IPS DF 6.9 (cell line): Measurements from ENCODE around the gene PRPH.

Source experiments
- DNase-seq: peaks from one replicate; pipeline ENCODE4 v3.0.0-alpha.2; 2013; ENCODE audit warnings: low read depth, low spot score
- H3K27ac ChIP-seq: one replicate; pipeline ENCODE4 v1.5.1; 2013; ENCODE audit warnings: low read length, control low read depth
- H3K27me3 ChIP-seq: 2 replicates; pipeline ENCODE4 v1.6.1; 2013; ENCODE audit warnings: mild to moderate bottlenecking, low read length; ENCODE audit not compliant: control insufficient read depth, insufficient read depth
- H3K36me3 ChIP-seq: 2 replicates; pipeline ENCODE4 v1.6.1; 2013; ENCODE audit warnings: low read length; ENCODE audit not compliant: control insufficient read depth, insufficient read depth
- H3K4me1 ChIP-seq: 2 replicates; pipeline ENCODE4 v1.6.1; 2013; ENCODE audit warnings: low read length; ENCODE audit not compliant: control insufficient read depth, insufficient read depth
- H3K4me3 ChIP-seq: 2 replicates; pipeline ENCODE4 v1.5.1; 2013; ENCODE audit warnings: mild to moderate bottlenecking, low read length
- H3K9me3 ChIP-seq: 2 replicates; pipeline ENCODE4 v1.6.1; 2013; ENCODE audit warnings: low read length, inconsistent platforms; ENCODE audit not compliant: control insufficient read depth, insufficient read depth
- WGBS: extraction: QIAGEN DNeasy Blood & Tissue Kit; methylation state at CpG from one replicate; pipeline ENCODE4 v1.1.7; 2013; ENCODE audit warnings: mixed read lengths, missing lambda C conversion rate; ENCODE audit not compliant: insufficient read length, insufficient coverage; 5-methylcytosine and 5-hydroxymethylcytosine counted together

PRPH gene

GRCh38 chr12:49334226-49334625, 39.3 kb downstream of the PRPH start:
- no CpG with 5 or more reads among the region's 19 CpGs for WGBS
- no peak overlapping the region for H3K27ac ChIP-seq
- peaks cover 72% of the 10 kb centered on the region for H3K27me3 ChIP-seq
- no peak for DNase-seq
- H3K36me3 ChIP-seq: peaks cover 10% of the 10 kb centered on the region
- H3K4me1 ChIP-seq: peaks cover 6% of the 10 kb centered on the region
- no peaks in the 10 kb centered on the region for H3K9me3 ChIP-seq
- no peak overlapping the region for H3K4me3 ChIP-seq

- Histone ChIP-seq H3K27ac (no peak overlapping the region), H3K4me3 (no peak overlapping the region), H3K36me3 (peaks cover 7% of the 10 kb centered on the region), H3K4me1 (peaks cover 6% of the 10 kb centered on the region), H3K9me3 (no peaks in the 10 kb centered on the region), H3K27me3 (peaks cover 76% of the 10 kb centered on the region)
- DNase-seq: no peak
- WGBS: 100% methylated on average over 3 of the region's 12 CpGs
These were observed 39.7 kb downstream of the PRPH start for GRCh38 chr12:49334681-49335080.

- DNase-seq: no peak
- Histone ChIP-seq H3K9me3 (no peaks in the 10 kb centered on the region), H3K27me3 (peaks cover 83% of the 10 kb centered on the region), H3K36me3 (peaks cover 4% of the 10 kb centered on the region), H3K27ac (no peak overlapping the region), H3K4me3 (no peak overlapping the region), H3K4me1 (peaks cover 6% of the 10 kb centered on the region)
- WGBS: no CpG with 5 or more reads among the region's 16 CpGs
These were observed 40.4 kb downstream of the PRPH start for GRCh38 chr12:49335118-49335954.

GRCh38 chr12:49335955-49336644, 41.2 kb downstream of the PRPH start:
- WGBS: no CpG with 5 or more reads among the region's 72 CpGs
- H3K27me3 ChIP-seq: peaks cover 90% of the 10 kb centered on the region
- H3K27ac ChIP-seq: no peak overlapping the region
- DNase-seq: no peak
- peaks cover 6% of the 10 kb centered on the region for H3K4me1 ChIP-seq
- H3K4me3 ChIP-seq: peak overlapping the region; percentile 31; the same call in 1 of the 2 replicates
- no peaks in the 10 kb centered on the region; the same call in 1 of the 2 replicates for H3K36me3 ChIP-seq
- H3K9me3 ChIP-seq: no peaks in the 10 kb centered on the region

GRCh38 chr12:49336645-49337584, 42.0 kb downstream of the PRPH start, which contains the start of gene C1QL4:
Gene C1QL4, minus strand, starts transcription at chr12:49337188. Its CDS starts 711 bp downstream, at chr12:49336477.
- no peaks in the 10 kb centered on the region; the same call in 1 of the 2 replicates for H3K36me3 ChIP-seq
- WGBS: no CpG with 5 or more reads among the region's 65 CpGs
- no peaks in the 10 kb centered on the region for H3K9me3 ChIP-seq
- peaks cover 8% of the 10 kb centered on the region for H3K4me1 ChIP-seq
- DNase-seq: no peak
- H3K27ac ChIP-seq: no peak within 1 kb of the TSS
- H3K27me3 ChIP-seq: peaks cover 95% of the 10 kb centered on the region
- H3K4me3 ChIP-seq: peak within 1 kb of the TSS; percentile 31; the same call in 1 of the 2 replicates

- Histone ChIP-seq H3K4me3 (no peak overlapping the region), H3K27me3 (peaks cover 89% of the 10 kb centered on the region), H3K27ac (no peak overlapping the region), H3K4me1 (peaks cover 12% of the 10 kb centered on the region), H3K9me3 (no peaks in the 10 kb centered on the region), H3K36me3 (no peaks in the 10 kb centered on the region; the same call in 1 of the 2 replicates)
- WGBS: no CpG with 5 or more reads among the region's 6 CpGs
- no peak for DNase-seq
These were observed 44.0 kb downstream of the PRPH start for GRCh38 chr12:49338830-49339463.

GRCh38 chr12:49339464-49339861, 44.5 kb downstream of the PRPH start:
- no CpG with 5 or more reads among the region's 5 CpGs for WGBS
- Histone ChIP-seq H3K4me3 (no peak overlapping the region), H3K36me3 (no peaks in the 10 kb centered on the region; the same call in 1 of the 2 replicates), H3K27ac (no peak overlapping the region), H3K4me1 (peaks cover 12% of the 10 kb centered on the region), H3K9me3 (no peaks in the 10 kb centered on the region), H3K27me3 (peaks cover 89% of the 10 kb centered on the region)
- no peak for DNase-seq

GRCh38 chr12:49340095-49340870, 45.3 kb downstream of the PRPH start:
- no CpG with 5 or more reads among the region's 6 CpGs for WGBS
- Histone ChIP-seq H3K27me3 (peaks cover 88% of the 10 kb centered on the region), H3K4me3 (no peak overlapping the region), H3K4me1 (peaks cover 12% of the 10 kb centered on the region), H3K9me3 (no peaks in the 10 kb centered on the region), H3K27ac (no peak overlapping the region), H3K36me3 (no peaks in the 10 kb centered on the region; the same call in 1 of the 2 replicates)
- no peak for DNase-seq
